Left kidney (tissue), 2 donors: ENCODE measurements around the gene NELFE. TPM values are rescaled to one million over a fixed set of nuclear protein-coding genes. Genes with fewer than 3 reads are reported as not detected.
"Not testable (repeated sequence)": the region's sequence is repeated elsewhere in the genome, so short reads cannot be mapped to it uniquely, and the experiment has no call there.

Experiments used
- DNase-seq: peaks from one replicate; pipeline ENCODE4 v3.0.0-alpha.2; 2013
- polyA plus RNA-seq: library from polyadenylated mRNA; unstranded; fragments of 120-200 nt; gene quantifications from one replicate; pipeline ENCODE4 v1.2.1, GENCODE V29; 2013; ENCODE audit not compliant: insufficient read length

Gene NELFE
- polyA plus RNA-seq, 1 donor: 89.9 TPM

GRCh38 chr6:31919624-31920303 is 39.0 kb downstream of the NELFE start:
- DNase-seq: no peak

GRCh38 chr6:31918069-31918720 is 40.6 kb downstream of the NELFE start:
- DNase-seq: no peak

GRCh38 chr6:31915756-31916155 is 43.0 kb downstream of the NELFE start:
- no peak for DNase-seq

- no peak for DNase-seq
Observed at GRCh38 chr6:31915351-31915750, 43.4 kb downstream of the NELFE start.

- no peak for DNase-seq
Observed at GRCh38 chr6:31911826-31912585, 46.8 kb downstream of the NELFE start.

GRCh38 chr6:31909298-31909697 is 49.5 kb downstream of the NELFE start:
- not testable (repeated sequence) for DNase-seq

- no peak for DNase-seq
Observed at GRCh38 chr6:31908791-31909190, 50.0 kb downstream of the NELFE start.

- DNase-seq: not testable (repeated sequence)
Observed at GRCh38 chr6:31908255-31908654, 50.5 kb downstream of the NELFE start.

GRCh38 chr6:31907158-31907813 is 51.5 kb downstream of the NELFE start:
- no peak for DNase-seq

- not testable (repeated sequence) for DNase-seq
Observed at GRCh38 chr6:31906727-31907126, 52.0 kb downstream of the NELFE start.

- no peak for DNase-seq
Observed at GRCh38 chr6:31906122-31906521, 52.6 kb downstream of the NELFE start.

- DNase-seq: no peak
Observed at GRCh38 chr6:31905041-31905440, 53.7 kb downstream of the NELFE start.

GRCh38 chr6:31903957-31904356 is 54.8 kb downstream of the NELFE start:
- no peak for DNase-seq

Other genes with a start within 250 kb of the NELFE start
- gene LY6G6D, start 243.6 kb downstream of the NELFE start, polyA plus RNA-seq: not detected
- gene LY6G6C, start 237.2 kb downstream of the NELFE start, polyA plus RNA-seq: 1.1 TPM
- gene MPIG6B, start 235.6 kb downstream of the NELFE start, polyA plus RNA-seq: 1.7 TPM
- gene DDAH2, start 229.7 kb downstream of the NELFE start, polyA plus RNA-seq: 148 TPM
- 268 TPM for gene CLIC1, start 222.4 kb downstream of the NELFE start, polyA plus RNA-seq
- 62.2 TPM for gene MSH5, start 219.0 kb downstream of the NELFE start, polyA plus RNA-seq
- 16.0 TPM for gene SAPCD1, start 196.3 kb downstream of the NELFE start, polyA plus RNA-seq
- 8.5 TPM for gene VWA7, start 181.6 kb downstream of the NELFE start, polyA plus RNA-seq
- gene VARS1, start 163.2 kb downstream of the NELFE start, polyA plus RNA-seq: 69.7 TPM
- 71.7 TPM for gene LSM2, start 152.0 kb downstream of the NELFE start, polyA plus RNA-seq
- gene HSPA1L, start 143.7 kb downstream of the NELFE start, polyA plus RNA-seq: 3.8 TPM
- gene HSPA1A, start 143.4 kb downstream of the NELFE start, polyA plus RNA-seq: 72.3 TPM
- 112 TPM for gene HSPA1B, start 131.2 kb downstream of the NELFE start, polyA plus RNA-seq
- 66.3 TPM for gene NEU1, start 96.2 kb downstream of the NELFE start, polyA plus RNA-seq
- 52.6 TPM for gene SLC44A4, start 80.0 kb downstream of the NELFE start, polyA plus RNA-seq
- gene EHMT2, start 61.3 kb downstream of the NELFE start, polyA plus RNA-seq: 84.3 TPM
- gene ZBTB12, start 56.9 kb downstream of the NELFE start, polyA plus RNA-seq: 23.1 TPM
- 3.9 TPM for gene C2, start 31.3 kb downstream of the NELFE start, polyA plus RNA-seq
- gene CFB, start 12.9 kb downstream of the NELFE start, polyA plus RNA-seq: 10.7 TPM
- 60.8 TPM for gene SKIC2, start 204 bp upstream of the NELFE start, polyA plus RNA-seq
- gene DXO, start 13.2 kb upstream of the NELFE start, polyA plus RNA-seq: 29.4 TPM
- 17.0 TPM for gene C4A, start 23.1 kb upstream of the NELFE start, polyA plus RNA-seq
- 22.3 TPM for gene C4B, start 55.8 kb upstream of the NELFE start, polyA plus RNA-seq
- gene CYP21A2, start 79.4 kb upstream of the NELFE start, polyA plus RNA-seq: 0.55 TPM
- gene TNXB, start 150.4 kb upstream of the NELFE start, polyA plus RNA-seq: 4.7 TPM
- 94.3 TPM for gene ATF6B, start 169.3 kb upstream of the NELFE start, polyA plus RNA-seq
- 7.5 TPM for gene FKBPL, start 171.3 kb upstream of the NELFE start, polyA plus RNA-seq
- gene PRRT1, start 193.0 kb upstream of the NELFE start, polyA plus RNA-seq: 2.7 TPM
- gene PPT2, start 195.2 kb upstream of the NELFE start, polyA plus RNA-seq: 40.9 TPM
- gene EGFL8, start 205.6 kb upstream of the NELFE start, polyA plus RNA-seq: 30.3 TPM
- 94.6 TPM for gene AGPAT1, start 217.1 kb upstream of the NELFE start, polyA plus RNA-seq
- gene RNF5, start 219.4 kb upstream of the NELFE start, polyA plus RNA-seq: 90.5 TPM
- gene AGER, start 225.3 kb upstream of the NELFE start, polyA plus RNA-seq: 28.0 TPM
- gene PBX2, start 231.2 kb upstream of the NELFE start, polyA plus RNA-seq: 190 TPM
- gene GPSM3, start 233.7 kb upstream of the NELFE start, polyA plus RNA-seq: 10.2 TPM